ENCODE results near the gene AFM. TPM values are rescaled to one million over a fixed set of nuclear protein-coding genes. Genes with fewer than 3 reads are reported as not detected.

AFM gene
- total and polyA plus RNA-seq, 2 of the 13 experiments (the other 11 are each of a cell fraction or from before 2014, with no cell fraction given), result 0.13 to 1.8 TPM

DNA sequence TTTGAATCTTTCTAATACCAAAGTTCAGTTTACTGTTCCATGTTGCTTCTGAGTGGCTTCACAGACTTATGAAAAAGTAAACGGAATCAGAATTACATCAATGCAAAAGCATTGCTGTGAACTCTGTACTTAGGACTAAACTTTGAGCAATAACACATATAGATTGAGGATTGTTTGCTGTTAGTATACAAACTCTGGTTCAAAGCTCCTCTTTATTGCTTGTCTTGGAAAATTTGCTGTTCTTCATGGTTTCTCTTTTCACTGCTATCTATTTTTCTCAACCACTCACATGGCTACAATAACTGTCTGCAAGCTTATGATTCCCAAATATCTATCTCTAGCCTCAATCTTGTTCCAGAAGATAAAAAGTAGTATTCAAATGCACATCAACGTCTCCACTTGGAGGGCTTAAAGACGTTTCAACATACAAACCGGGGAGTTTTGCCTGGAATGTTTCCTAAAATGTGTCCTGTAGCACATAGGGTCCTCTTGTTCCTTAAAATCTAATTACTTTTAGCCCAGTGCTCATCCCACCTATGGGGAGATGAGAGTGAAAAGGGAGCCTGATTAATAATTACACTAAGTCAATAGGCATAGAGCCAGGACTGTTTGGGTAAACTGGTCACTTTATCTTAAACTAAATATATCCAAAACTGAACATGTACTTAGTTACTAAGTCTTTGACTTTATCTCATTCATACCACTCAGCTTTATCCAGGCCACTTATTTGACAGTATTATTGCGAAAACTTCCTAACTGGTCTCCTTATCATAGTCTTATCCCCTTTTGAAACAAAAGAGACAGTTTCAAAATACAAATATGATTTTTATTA, 49.2 kb upstream of the AFM start (continued):
- TF ChIP-seq ZNF460 (CRISPR knock-in tag; IDR thresholded peaks at IDR 0.05; ENCODE audit: borderline replicate concordance) (no peak), ZNF619 (CRISPR knock-in tag; IDR thresholded peaks at IDR 0.05) (no peak), ZNF768 (CRISPR knock-in tag; IDR thresholded peaks at IDR 0.05) (no peak), SMARCE1 (IDR thresholded peaks at IDR 0.05; ENCODE audit: borderline replicate concordance) (peak; percentile 88; the same call in 1 of the 2 replicates), ZNF800 (CRISPR knock-in tag; IDR thresholded peaks at IDR 0.05) (0 out of 2 replicates have a peak, but pooled peaks have one; percentile 40), CCAR2 (optimal IDR thresholded peaks at IDR 0.05; ENCODE audit: low read depth, low read length) (no peak), ZNF143 (CRISPR knock-in tag; IDR thresholded peaks at IDR 0.05) (no peak), NPAS2 (CRISPR knock-in tag; IDR thresholded peaks at IDR 0.05; ENCODE audit: borderline replicate concordance) (no peak), RXRB (CRISPR knock-in tag; IDR thresholded peaks at IDR 0.05; ENCODE audit: borderline replicate concordance) (peak; percentile 92), DMAP1 (CRISPR knock-in tag; IDR thresholded peaks at IDR 0.05) (peak; percentile 21; the same call in 1 of the 2 replicates), GABPA (IDR thresholded peaks at IDR 0.05; ENCODE audit: low read depth, low read length) (no peak), GABPA (CRISPR knock-in tag; IDR thresholded peaks at IDR 0.05; ENCODE audit: low read depth) (no peak), ZNF207 (IDR thresholded peaks at IDR 0.05; ENCODE audit: borderline replicate concordance) (no peak), KDM6A (CRISPR knock-in tag; IDR thresholded peaks at IDR 0.05; ENCODE audit: low read depth) (peak; percentile 96), SMC3 (IDR thresholded peaks at IDR 0.05; ENCODE audit: low read length) (peak; percentile 1; the same call in 1 of the 2 replicates), SRF (IDR thresholded peaks at IDR 0.05; ENCODE audit: low read depth, low read length) (no peak), ZNF780A (CRISPR knock-in tag; IDR thresholded peaks at IDR 0.05) (no peak), RFXAP (CRISPR knock-in tag; IDR thresholded peaks at IDR 0.05; ENCODE audit: borderline replicate concordance) (no peak), ZBTB26 (CRISPR knock-in tag; IDR thresholded peaks at IDR 0.05; ENCODE audit: borderline replicate concordance) (no peak), SRSF4 (IDR thresholded peaks at IDR 0.05; ENCODE audit: low read depth, low read length, poor library complexity, severe bottlenecking) (no peak), EHMT2 (IDR thresholded peaks at IDR 0.05; ENCODE audit: borderline replicate concordance, low read depth, low read length) (no peak), NRL (CRISPR knock-in tag; IDR thresholded peaks at IDR 0.05; ENCODE audit: borderline replicate concordance) (no peak), NCOA2 (CRISPR knock-in tag; IDR thresholded peaks at IDR 0.05) (peak; percentile 97)
- TF ChIP-seq, protein P1, sequence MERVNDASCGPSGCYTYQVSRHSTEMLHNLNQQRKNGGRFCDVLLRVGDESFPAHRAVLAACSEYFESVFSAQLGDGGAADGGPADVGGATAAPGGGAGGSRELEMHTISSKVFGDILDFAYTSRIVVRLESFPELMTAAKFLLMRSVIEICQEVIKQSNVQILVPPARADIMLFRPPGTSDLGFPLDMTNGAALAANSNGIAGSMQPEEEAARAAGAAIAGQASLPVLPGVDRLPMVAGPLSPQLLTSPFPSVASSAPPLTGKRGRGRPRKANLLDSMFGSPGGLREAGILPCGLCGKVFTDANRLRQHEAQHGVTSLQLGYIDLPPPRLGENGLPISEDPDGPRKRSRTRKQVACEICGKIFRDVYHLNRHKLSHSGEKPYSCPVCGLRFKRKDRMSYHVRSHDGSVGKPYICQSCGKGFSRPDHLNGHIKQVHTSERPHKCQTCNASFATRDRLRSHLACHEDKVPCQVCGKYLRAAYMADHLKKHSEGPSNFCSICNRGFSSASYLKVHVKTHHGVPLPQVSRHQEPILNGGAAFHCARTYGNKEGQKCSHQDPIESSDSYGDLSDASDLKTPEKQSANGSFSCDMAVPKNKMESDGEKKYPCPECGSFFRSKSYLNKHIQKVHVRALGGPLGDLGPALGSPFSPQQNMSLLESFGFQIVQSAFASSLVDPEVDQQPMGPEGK (CRISPR knock-in tag; IDR thresholded peaks at IDR 0.05), result peak; percentile 60; the same call in 1 of the 2 replicates
- TF ChIP-seq, protein P2, sequence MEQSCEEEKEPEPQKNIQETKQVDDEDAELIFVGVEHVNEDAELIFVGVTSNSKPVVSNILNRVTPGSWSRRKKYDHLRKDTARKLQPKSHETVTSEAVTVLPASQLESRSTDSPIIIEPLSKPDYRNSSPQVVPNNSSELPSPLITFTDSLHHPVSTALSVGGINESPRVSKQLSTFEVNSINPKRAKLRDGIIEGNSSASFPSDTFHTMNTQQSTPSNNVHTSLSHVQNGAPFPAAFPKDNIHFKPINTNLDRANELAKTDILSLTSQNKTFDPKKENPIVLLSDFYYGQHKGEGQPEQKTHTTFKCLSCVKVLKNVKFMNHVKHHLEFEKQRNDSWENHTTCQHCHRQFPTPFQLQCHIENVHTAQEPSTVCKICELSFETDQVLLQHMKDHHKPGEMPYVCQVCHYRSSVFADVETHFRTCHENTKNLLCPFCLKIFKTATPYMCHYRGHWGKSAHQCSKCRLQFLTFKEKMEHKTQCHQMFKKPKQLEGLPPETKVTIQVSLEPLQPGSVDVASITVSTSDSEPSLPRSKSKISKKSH (CRISPR knock-in tag; IDR thresholded peaks at IDR 0.05; ENCODE audit: borderline replicate concordance), result no peak
